Cardiac muscle cell (in vitro differentiated cells and primary cell): ENCODE results near the gene RASGRF2. TPM values are rescaled to one million over a fixed set of nuclear protein-coding genes. Genes with fewer than 3 reads are reported as not detected.
A peak's percentile ranks its signal among the peaks of the same experiment; 100 is the strongest.

Experiments
- DNase-seq, 2 donors: peaks; one replicate each; pipeline versions ENCODE4 v3.0.0 to v3.0.0-alpha.2; 2010 to 2017; ENCODE audit warnings: low read depth in 1 of 2, low spot score in 1 of 2
- H3K27ac ChIP-seq: fragments of 200-600 bp; sonication (generic); 2 replicates; pipeline ENCODE4 v1.5.1; 2016
- H3K27me3 ChIP-seq: fragments of 200-600 bp; sonication (generic); 2 replicates; pipeline ENCODE4 v1.6.0; 2016; ENCODE audit warnings: control low read depth
- H3K36me3 ChIP-seq: fragments of 200-600 bp; sonication (generic); 2 replicates; pipeline ENCODE4 v1.5.1; 2016; ENCODE audit warnings: control low read depth
- H3K4me1 ChIP-seq: fragments of 200-600 bp; sonication (generic); 2 replicates; pipeline ENCODE4 v1.8.1; 2017; ENCODE audit warnings: low read depth, mild to moderate bottlenecking, mixed run types
- H3K4me3 ChIP-seq: fragments of 200-600 bp; sonication (generic); 2 replicates; pipeline ENCODE4 v1.5.1; 2016; ENCODE audit warnings: mild to moderate bottlenecking
- H3K9me3 ChIP-seq: fragments of 200-600 bp; sonication (generic); 2 replicates; pipeline ENCODE4 v1.5.1; 2017; ENCODE audit warnings: low read depth, mild to moderate bottlenecking, control low read depth
- polyA plus RNA-seq: library from polyadenylated mRNA; unstranded; fragments of >200 nt; fragmentation: Nextera tagmentation; extraction: Ambion mirVana; gene quantifications from 2 replicates; pipeline ENCODE4 v1.2.1, GENCODE V29; 2016
- total RNA-seq: library from RNA; depleted of rRNA; stranded (reverse); fragments of >200 nt; gene quantifications from 2 replicates; pipeline ENCODE4 v1.2.3, GENCODE V29; 2016
- TF ChIP-seq, protein P1 (sequence below): IDR thresholded peaks from 2 replicates; pipeline ENCODE4 v1.5.1; 2012; ENCODE audit warnings: low read depth, mild to moderate bottlenecking, low read length

The RASGRF2 gene
- total and polyA plus RNA-seq, 2 experiments from 2014 or later = 0.06 to 0.33 TPM

DNA sequence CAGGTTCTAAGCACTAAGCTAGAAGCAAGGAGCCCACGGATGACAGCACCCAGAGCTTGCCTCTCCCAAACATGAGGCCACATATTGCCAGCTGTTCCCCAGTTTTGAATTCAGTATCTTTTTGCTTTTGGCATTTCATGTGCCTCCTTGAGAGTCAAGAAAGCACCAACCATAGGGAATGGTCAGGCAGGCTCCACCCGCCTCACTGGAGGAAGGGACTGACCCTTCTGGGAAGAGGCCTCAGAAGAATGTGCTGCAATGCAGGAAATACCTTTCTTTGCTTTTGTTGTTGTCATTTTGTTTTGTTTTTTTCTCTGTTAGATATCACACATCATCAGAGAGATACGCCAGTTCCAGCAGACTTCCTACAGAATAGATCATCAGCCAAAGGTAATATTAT, 259.2 kb downstream of the RASGRF2 start:
- H3K27me3 ChIP-seq = no peaks in the 10 kb centered on the region
- H3K4me3 ChIP-seq = no peak overlapping the region
- TF ChIP-seq, protein P1, sequence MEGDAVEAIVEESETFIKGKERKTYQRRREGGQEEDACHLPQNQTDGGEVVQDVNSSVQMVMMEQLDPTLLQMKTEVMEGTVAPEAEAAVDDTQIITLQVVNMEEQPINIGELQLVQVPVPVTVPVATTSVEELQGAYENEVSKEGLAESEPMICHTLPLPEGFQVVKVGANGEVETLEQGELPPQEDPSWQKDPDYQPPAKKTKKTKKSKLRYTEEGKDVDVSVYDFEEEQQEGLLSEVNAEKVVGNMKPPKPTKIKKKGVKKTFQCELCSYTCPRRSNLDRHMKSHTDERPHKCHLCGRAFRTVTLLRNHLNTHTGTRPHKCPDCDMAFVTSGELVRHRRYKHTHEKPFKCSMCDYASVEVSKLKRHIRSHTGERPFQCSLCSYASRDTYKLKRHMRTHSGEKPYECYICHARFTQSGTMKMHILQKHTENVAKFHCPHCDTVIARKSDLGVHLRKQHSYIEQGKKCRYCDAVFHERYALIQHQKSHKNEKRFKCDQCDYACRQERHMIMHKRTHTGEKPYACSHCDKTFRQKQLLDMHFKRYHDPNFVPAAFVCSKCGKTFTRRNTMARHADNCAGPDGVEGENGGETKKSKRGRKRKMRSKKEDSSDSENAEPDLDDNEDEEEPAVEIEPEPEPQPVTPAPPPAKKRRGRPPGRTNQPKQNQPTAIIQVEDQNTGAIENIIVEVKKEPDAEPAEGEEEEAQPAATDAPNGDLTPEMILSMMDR = no peak
- H3K27ac ChIP-seq = no peak overlapping the region
- H3K4me1 ChIP-seq = no peaks in the 10 kb centered on the region
- no peaks in the 10 kb centered on the region for H3K9me3 ChIP-seq
- DNase-seq = peak in 1 of 2 donors; percentile 20
- no peaks in the 10 kb centered on the region for H3K36me3 ChIP-seq

DNA sequence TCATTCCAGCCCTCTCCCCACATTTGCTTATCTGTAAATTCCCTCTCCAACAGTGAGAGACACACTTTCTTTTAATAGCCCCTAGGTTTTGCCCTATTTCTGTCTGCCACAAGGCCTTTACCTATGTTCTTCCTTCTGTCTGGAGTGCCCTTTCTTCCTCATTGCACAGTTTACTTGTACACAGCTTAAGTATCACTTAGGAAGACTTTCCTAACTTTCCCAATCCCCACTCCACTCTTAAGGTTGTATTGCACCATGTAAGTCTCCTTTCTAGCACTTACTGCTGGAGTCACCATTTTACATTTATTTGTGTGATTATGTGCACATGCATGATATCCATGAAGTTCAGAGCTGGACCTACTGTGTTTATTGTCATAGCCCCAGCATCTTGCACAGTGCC, 262.1 kb downstream of the RASGRF2 start:
- no peak overlapping the region for H3K27ac ChIP-seq
- TF ChIP-seq, protein P1 = no peak
- H3K9me3 ChIP-seq = no peaks in the 10 kb centered on the region
- no peak for DNase-seq
- no peaks in the 10 kb centered on the region for H3K27me3 ChIP-seq
- H3K4me3 ChIP-seq = no peak overlapping the region
- H3K36me3 ChIP-seq = no peaks in the 10 kb centered on the region
- H3K4me1 ChIP-seq = no peaks in the 10 kb centered on the region

GRCh38 chr5:81225463-81225862, 265.3 kb downstream of the RASGRF2 start:
- Histone ChIP-seq H3K4me1 (peaks cover 8% of the 10 kb centered on the region), H3K27ac (no peak overlapping the region), H3K9me3 (no peaks in the 10 kb centered on the region), H3K36me3 (no peaks in the 10 kb centered on the region), H3K27me3 (no peaks in the 10 kb centered on the region), H3K4me3 (no peak overlapping the region)
- TF ChIP-seq, protein P1 = no peak
- DNase-seq = no peak

- no peak overlapping the region for H3K27ac ChIP-seq
- no peaks in the 10 kb centered on the region for H3K9me3 ChIP-seq
- no peaks in the 10 kb centered on the region for H3K36me3 ChIP-seq
- peaks cover 13% of the 10 kb centered on the region for H3K4me1 ChIP-seq
- TF ChIP-seq, protein P1 = no peak
- no peaks in the 10 kb centered on the region for H3K27me3 ChIP-seq
- DNase-seq = no peak
- H3K4me3 ChIP-seq = no peak overlapping the region
Observed at GRCh38 chr5:81226286-81226685, 266.1 kb downstream of the RASGRF2 start.

GRCh38 chr5:81226949-81227348, 266.8 kb downstream of the RASGRF2 start:
- H3K4me3 ChIP-seq = no peak overlapping the region
- no peak for DNase-seq
- H3K27me3 ChIP-seq = no peaks in the 10 kb centered on the region
- H3K4me1 ChIP-seq = peaks cover 20% of the 10 kb centered on the region
- no peak overlapping the region for H3K27ac ChIP-seq
- no peaks in the 10 kb centered on the region for H3K36me3 ChIP-seq
- TF ChIP-seq, protein P1 = no peak
- no peaks in the 10 kb centered on the region for H3K9me3 ChIP-seq

DNA sequence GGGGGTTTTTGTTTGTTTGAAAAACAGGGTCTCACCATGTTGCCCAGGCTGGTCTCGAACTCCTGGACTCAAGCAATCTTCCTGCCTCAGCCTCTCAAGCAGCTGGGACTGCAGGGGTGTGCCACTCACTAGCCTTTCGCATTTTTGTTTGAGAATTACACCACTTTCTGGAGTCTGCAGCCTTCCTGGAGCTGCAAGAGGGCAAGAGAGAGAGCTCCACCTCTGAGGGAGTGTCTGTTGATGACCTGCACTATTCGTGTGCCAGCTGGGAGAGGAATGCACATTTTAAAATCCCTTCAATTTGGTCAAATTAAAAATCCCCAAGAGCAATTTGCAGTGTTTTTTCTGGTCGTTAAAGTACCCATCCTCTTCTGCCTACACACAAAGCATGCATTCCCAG, 267.9 kb downstream of the RASGRF2 start:
- no peaks in the 10 kb centered on the region for H3K36me3 ChIP-seq

More for the DNA sequence above, 267.9 kb downstream of the RASGRF2 start:
- no peaks in the 10 kb centered on the region for H3K9me3 ChIP-seq
- TF ChIP-seq, protein P1 = no peak
- no peaks in the 10 kb centered on the region for H3K27me3 ChIP-seq
- H3K4me1 ChIP-seq = peaks cover 30% of the 10 kb centered on the region
- no peak overlapping the region for H3K4me3 ChIP-seq
- no peak overlapping the region for H3K27ac ChIP-seq
- DNase-seq = no peak
